ENCODE results near the gene PFDN6. TPM values are rescaled to one million over a fixed set of nuclear protein-coding genes. Genes with fewer than 3 reads are reported as not detected.

The PFDN6 gene
- total RNA-seq, 1 experiment from 2014 or later, result 95.7 TPM

- no peak for TF ChIP-seq ATF2 (CRISPR knock-in tag; IDR thresholded peaks at IDR 0.05; ENCODE audit: borderline replicate concordance, low read depth)
- peak; percentile 94 for TF ChIP-seq CREM (CRISPR knock-in tag; IDR thresholded peaks at IDR 0.05)
- no peak for TF ChIP-seq ZMAT4 (CRISPR knock-in tag; IDR thresholded peaks at IDR 0.05)
- TF ChIP-seq GRHL2 (CRISPR knock-in tag; IDR thresholded peaks at IDR 0.05; ENCODE audit: insufficient replicate concordance, severe bottlenecking), result no peak
- peak; percentile 53; the same call in 1 of the 2 replicates for TF ChIP-seq SP1 (CRISPR knock-in tag; conservative IDR thresholded peaks at IDR 0.05)
- TF ChIP-seq NFATC4 (CRISPR knock-in tag; IDR thresholded peaks at IDR 0.05), result 0 out of 2 replicates have a peak, but pooled peaks have one; percentile 77
- no peak for TF ChIP-seq E2F4 (CRISPR knock-in tag; IDR thresholded peaks at IDR 0.05; ENCODE audit: borderline replicate concordance, low read depth)
- peak; percentile 49; the same call in 1 of the 2 replicates for TF ChIP-seq USF1 (CRISPR knock-in tag; IDR thresholded peaks at IDR 0.05)
- no peak for TF ChIP-seq PREB (CRISPR knock-in tag; IDR thresholded peaks at IDR 0.05; ENCODE audit: borderline replicate concordance)
- 0 out of 2 replicates have a peak, but pooled peaks have one; percentile 42 for TF ChIP-seq ZBTB43 (CRISPR knock-in tag; IDR thresholded peaks at IDR 0.05)
- no peak for TF ChIP-seq TCF7 (CRISPR knock-in tag; IDR thresholded peaks at IDR 0.05; ENCODE audit: low read depth)
- no peak for TF ChIP-seq NR3C1 (CRISPR knock-in tag; conservative IDR thresholded peaks at IDR 0.05; ENCODE audit: low read depth)
- peak; percentile 89 for TF ChIP-seq FOXK1 (CRISPR knock-in tag; IDR thresholded peaks at IDR 0.05)
- TF ChIP-seq ZNF232 (CRISPR knock-in tag; IDR thresholded peaks at IDR 0.05), result peak; percentile 68; the same call in 1 of the 2 replicates
- no peak for TF ChIP-seq FOXJ3 (CRISPR knock-in tag; IDR thresholded peaks at IDR 0.05; ENCODE audit: borderline replicate concordance)
- TF ChIP-seq E2F5 (CRISPR knock-in tag; IDR thresholded peaks at IDR 0.05), result 0 out of 2 replicates have a peak, but pooled peaks have one; percentile 44
- TF ChIP-seq GABPB1 (CRISPR knock-in tag; IDR thresholded peaks at IDR 0.05), result peak; percentile 83
- TF ChIP-seq NR2C2 (CRISPR knock-in tag; IDR thresholded peaks at IDR 0.05), result peak; percentile 73
- no peak for TF ChIP-seq ZNF423 (CRISPR knock-in tag; IDR thresholded peaks at IDR 0.05)
- TF ChIP-seq ZNF121 (CRISPR knock-in tag; IDR thresholded peaks at IDR 0.05), result no peak
- peak; percentile 17; the same call in 1 of the 2 replicates for TF ChIP-seq E2F1 (CRISPR knock-in tag; IDR thresholded peaks at IDR 0.05)
- no peak for TF ChIP-seq CTCF (IDR thresholded peaks at IDR 0.05)
- peak; percentile 85 for TF ChIP-seq FOXP1 (CRISPR knock-in tag; IDR thresholded peaks at IDR 0.05; ENCODE audit: borderline replicate concordance)
- no peak for TF ChIP-seq RELA (CRISPR knock-in tag; IDR thresholded peaks at IDR 0.05; ENCODE audit: borderline replicate concordance)
- TF ChIP-seq OVOL2 (CRISPR knock-in tag; IDR thresholded peaks at IDR 0.05; ENCODE audit: borderline replicate concordance), result no peak
- TF ChIP-seq ZNF671 (CRISPR knock-in tag; IDR thresholded peaks at IDR 0.05), result no peak
Observed at GRCh38 chr6:33271468-33272274, 17.7 kb upstream of the PFDN6 start, which contains the start of the genes RPS18 and VPS52 (continued).
